Immature natural killer cell (primary cell): Measurements from ENCODE around the gene CAMK2B. TPM values are rescaled to one million over a fixed set of nuclear protein-coding genes. Genes with fewer than 3 reads are reported as not detected.

Experiments used
- DNase-seq, 3 donors: peaks; one replicate each; pipeline ENCODE4 v3.0.0; 2022; ENCODE audit warnings: mixed read lengths in 1 of 3
- H3K27ac Mint-ChIP-seq, 6 donors: one replicate each; pipeline ENCODE4 v1.8.0; 2020; ENCODE audit warnings: mixed read lengths in 6 of 6, mild to moderate bottlenecking in 5 of 6, inconsistent platforms in 4 of 6, moderate library complexity in 3 of 6
- H3K27me3 Mint-ChIP-seq, 3 donors: one replicate each; pipeline ENCODE4 v1.8.0; 2020 to 2021; ENCODE audit warnings: low read depth in 3 of 3, mild to moderate bottlenecking in 3 of 3, mixed read lengths in 3 of 3, moderate library complexity in 3 of 3, inconsistent platforms in 1 of 3
- H3K36me3 Mint-ChIP-seq, 3 donors: one replicate each; pipeline ENCODE4 v1.8.0; 2020; ENCODE audit warnings: mixed read lengths in 3 of 3, inconsistent platforms in 2 of 3, mild to moderate bottlenecking in 2 of 3
- H3K4me1 Mint-ChIP-seq, 2 donors: one replicate each; pipeline ENCODE4 v1.8.0; 2020; ENCODE audit warnings: inconsistent platforms in 2 of 2, mild to moderate bottlenecking in 2 of 2, mixed read lengths in 2 of 2, moderate library complexity in 1 of 2
- H3K4me3 Mint-ChIP-seq, 5 donors: one replicate each; pipeline ENCODE4 v1.8.0; 2020; ENCODE audit warnings: mild to moderate bottlenecking in 5 of 5, mixed read lengths in 5 of 5, inconsistent platforms in 3 of 5, moderate library complexity in 3 of 5
- H3K9me3 Mint-ChIP-seq, 6 donors: one replicate each; pipeline ENCODE4 v1.8.0; 2020; ENCODE audit warnings: mild to moderate bottlenecking in 6 of 6, mixed read lengths in 6 of 6, inconsistent platforms in 4 of 6, moderate library complexity in 3 of 6
- polyA plus RNA-seq, 3 donors: library from polyadenylated mRNA; unstranded; fragments of 300-500 nt; fragmentation: Illumina TruSeq; gene quantifications; one replicate each; pipeline ENCODE4 v1.2.3, GENCODE V29; 2021

The CAMK2B gene
- polyA plus RNA-seq, 3 donors from 2014 or later: not detected

- Mint-ChIP-seq H3K4me1 (no peaks in the 10 kb centered on the region), H3K4me3 (no peak overlapping the region), H3K36me3 (no peaks in the 10 kb centered on the region), H3K27ac (no peak overlapping the region), H3K27me3 (no peaks in the 10 kb centered on the region), H3K9me3 (no peaks in the 10 kb centered on the region)
- DNase-seq: no peak
Measured at GRCh38 chr7:44235066-44235465, 90.3 kb downstream of the CAMK2B start.

- Mint-ChIP-seq H3K9me3 (no peaks in the 10 kb centered on the region), H3K36me3 (no peaks in the 10 kb centered on the region), H3K27me3 (no peaks in the 10 kb centered on the region), H3K4me3 (no peak overlapping the region), H3K4me1 (no peaks in the 10 kb centered on the region), H3K27ac (no peak overlapping the region)
- DNase-seq: no peak
Measured at GRCh38 chr7:44232901-44233715, 92.3 kb downstream of the CAMK2B start.

DNA sequence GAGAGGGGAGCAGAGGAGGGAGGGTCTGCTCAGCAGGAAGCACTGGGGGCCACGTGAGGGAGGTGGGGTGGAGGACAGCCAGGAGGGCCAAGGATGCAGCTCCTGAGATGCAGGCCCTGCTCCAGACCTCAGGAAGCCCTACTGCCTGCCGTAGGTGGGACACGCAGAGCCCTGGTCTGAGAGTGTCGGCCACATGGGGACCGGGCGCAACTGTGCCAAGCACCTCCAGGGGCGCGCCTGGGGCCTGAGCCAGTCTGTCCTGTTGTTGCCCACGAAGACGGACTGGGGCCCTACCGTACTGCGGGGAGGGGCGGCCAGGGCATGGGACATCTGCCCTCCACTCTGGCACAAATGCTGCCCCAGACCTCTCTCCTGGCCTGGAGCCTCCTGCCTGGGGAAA, 93.0 kb downstream of the CAMK2B start:
- no peaks in the 10 kb centered on the region for H3K36me3 Mint-ChIP-seq
- no peak overlapping the region for H3K4me3 Mint-ChIP-seq
- no peak overlapping the region for H3K27ac Mint-ChIP-seq
- H3K27me3 Mint-ChIP-seq: no peaks in the 10 kb centered on the region
- H3K9me3 Mint-ChIP-seq: no peaks in the 10 kb centered on the region
- DNase-seq: no peak
- no peaks in the 10 kb centered on the region for H3K4me1 Mint-ChIP-seq

GRCh38 chr7:44231088-44231487, 94.3 kb downstream of the CAMK2B start:
- no peaks in the 10 kb centered on the region for H3K9me3 Mint-ChIP-seq
- no peak overlapping the region for H3K4me3 Mint-ChIP-seq
- H3K36me3 Mint-ChIP-seq: no peaks in the 10 kb centered on the region
- no peak overlapping the region for H3K27ac Mint-ChIP-seq
- peaks cover 0 to 2% (median 0%) of the 10 kb centered on the region in 3 donors for H3K27me3 Mint-ChIP-seq
- H3K4me1 Mint-ChIP-seq: no peaks in the 10 kb centered on the region
- DNase-seq: no peak

DNA sequence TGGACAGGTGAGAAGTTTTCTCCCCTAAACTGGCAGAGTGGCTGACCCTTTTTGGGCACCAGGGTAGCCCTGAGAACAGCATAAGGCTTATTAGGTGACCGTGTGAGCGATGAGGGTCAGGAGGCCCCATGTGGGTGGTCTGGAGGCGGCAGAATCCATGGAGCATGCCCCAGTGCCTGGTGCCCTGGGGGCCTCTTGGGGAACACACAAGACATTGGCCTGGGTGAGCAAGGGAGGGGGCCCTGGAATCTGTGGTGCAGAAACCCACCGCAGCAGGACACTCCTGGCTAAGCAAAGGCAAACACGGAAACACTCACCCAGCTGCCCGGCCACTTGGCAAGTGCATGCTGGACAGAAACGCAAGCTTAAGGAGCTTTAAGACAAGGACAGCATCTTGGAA, 95.1 kb downstream of the CAMK2B start:
- no peak overlapping the region for H3K27ac Mint-ChIP-seq
- H3K9me3 Mint-ChIP-seq: no peaks in the 10 kb centered on the region
- H3K4me3 Mint-ChIP-seq: no peak overlapping the region
- H3K36me3 Mint-ChIP-seq: no peaks in the 10 kb centered on the region
- DNase-seq: no peak
- H3K27me3 Mint-ChIP-seq: peaks cover 0 to 5% (median 0%) of the 10 kb centered on the region in 3 donors
- no peaks in the 10 kb centered on the region for H3K4me1 Mint-ChIP-seq

DNA sequence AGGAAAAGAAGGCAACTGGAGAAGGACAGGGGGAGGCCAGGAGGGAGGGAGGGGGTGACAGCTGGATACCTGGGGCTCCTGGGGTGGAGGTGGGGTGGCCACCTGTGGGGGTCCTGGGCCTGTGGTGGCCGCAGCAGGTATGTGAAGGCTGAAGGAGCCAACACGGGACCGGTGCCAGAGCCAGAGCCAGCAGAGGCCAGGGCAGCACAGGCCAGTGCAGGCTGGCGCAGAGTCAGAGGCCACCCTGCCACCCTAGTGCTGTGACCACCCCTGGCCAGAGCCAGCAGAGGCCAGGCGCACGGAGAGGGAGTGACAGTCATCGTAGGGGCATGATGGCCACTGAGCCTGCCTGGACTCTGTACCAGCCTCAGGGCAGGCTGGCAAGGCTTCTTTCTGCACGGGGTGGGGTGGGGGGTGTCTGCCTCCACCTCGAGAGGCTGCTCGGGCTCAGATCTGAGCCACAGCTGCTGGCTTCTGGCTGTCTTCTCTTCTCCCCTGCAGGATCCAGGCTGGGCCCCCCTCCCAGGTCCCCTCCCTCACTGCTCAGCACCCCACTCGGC, 95.8 kb downstream of the CAMK2B start:
- Mint-ChIP-seq H3K9me3 (no peaks in the 10 kb centered on the region), H3K4me1 (no peaks in the 10 kb centered on the region)

GRCh38 chr7:44228571-44229350, 96.6 kb downstream of the CAMK2B start:
- H3K9me3 Mint-ChIP-seq: no peaks in the 10 kb centered on the region
- no peak for DNase-seq
- H3K27me3 Mint-ChIP-seq: peaks cover 0 to 5% (median 0%) of the 10 kb centered on the region in 3 donors
- H3K27ac Mint-ChIP-seq: no peak overlapping the region
- H3K4me3 Mint-ChIP-seq: no peak overlapping the region
- H3K4me1 Mint-ChIP-seq: no peaks in the 10 kb centered on the region
- H3K36me3 Mint-ChIP-seq: no peaks in the 10 kb centered on the region

More for the DNA sequence above, 95.8 kb downstream of the CAMK2B start:
- Mint-ChIP-seq H3K36me3 (no peaks in the 10 kb centered on the region), H3K4me3 (no peak overlapping the region), H3K27ac (no peak overlapping the region), H3K27me3 (peaks cover 0 to 5% (median 0%) of the 10 kb centered on the region in 3 donors)
- no peak for DNase-seq

DNA sequence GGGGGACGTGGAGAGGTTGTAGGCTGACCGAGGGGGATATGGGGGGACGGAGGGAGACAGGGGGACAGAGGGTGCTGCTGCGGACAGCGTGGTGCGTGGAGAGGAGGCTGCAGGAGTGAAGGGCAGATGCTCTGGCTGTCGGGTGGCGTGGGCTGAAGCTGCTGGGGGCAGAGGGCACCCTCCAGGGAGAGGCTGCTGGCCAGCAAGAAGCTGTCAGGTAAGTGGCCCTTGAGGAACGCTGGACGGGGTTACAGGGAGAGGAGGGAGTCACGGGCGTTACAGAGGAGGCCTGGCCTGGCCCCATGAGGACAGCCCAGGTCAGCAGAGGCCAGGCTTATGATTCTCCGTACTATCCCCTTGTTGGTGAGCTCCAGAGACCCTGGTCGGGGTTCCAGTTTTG, 97.5 kb downstream of the CAMK2B start:
- Mint-ChIP-seq H3K4me1 (no peaks in the 10 kb centered on the region), H3K27ac (no peak overlapping the region), H3K36me3 (no peaks in the 10 kb centered on the region), H3K9me3 (no peaks in the 10 kb centered on the region), H3K27me3 (peaks cover 0 to 5% (median 0%) of the 10 kb centered on the region in 3 donors), H3K4me3 (no peak overlapping the region)
- no peak for DNase-seq

- Mint-ChIP-seq H3K27ac (no peak overlapping the region), H3K27me3 (peaks cover 0 to 5% (median 0%) of the 10 kb centered on the region in 3 donors), H3K4me1 (no peaks in the 10 kb centered on the region), H3K36me3 (no peaks in the 10 kb centered on the region), H3K9me3 (no peaks in the 10 kb centered on the region), H3K4me3 (no peak overlapping the region)
- no peak for DNase-seq
Measured at GRCh38 chr7:44226396-44226753, 99.0 kb downstream of the CAMK2B start.

GRCh38 chr7:44225566-44226395, 99.6 kb downstream of the CAMK2B start:
- no peaks in the 10 kb centered on the region for H3K36me3 Mint-ChIP-seq
- peaks cover 0 to 5% (median 0%) of the 10 kb centered on the region in 3 donors for H3K27me3 Mint-ChIP-seq
- H3K9me3 Mint-ChIP-seq: no peaks in the 10 kb centered on the region
- H3K4me3 Mint-ChIP-seq: no peak overlapping the region
- no peak for DNase-seq
- H3K4me1 Mint-ChIP-seq: no peaks in the 10 kb centered on the region
- H3K27ac Mint-ChIP-seq: no peak overlapping the region

GRCh38 chr7:44224974-44225565, 100.3 kb downstream of the CAMK2B start:
- no peak overlapping the region for H3K4me3 Mint-ChIP-seq
- DNase-seq: no peak
- no peaks in the 10 kb centered on the region for H3K9me3 Mint-ChIP-seq
- H3K36me3 Mint-ChIP-seq: no peaks in the 10 kb centered on the region
- no peaks in the 10 kb centered on the region for H3K4me1 Mint-ChIP-seq
- no peak overlapping the region for H3K27ac Mint-ChIP-seq
- peaks cover 0 to 5% (median 0%) of the 10 kb centered on the region in 3 donors for H3K27me3 Mint-ChIP-seq

DNA sequence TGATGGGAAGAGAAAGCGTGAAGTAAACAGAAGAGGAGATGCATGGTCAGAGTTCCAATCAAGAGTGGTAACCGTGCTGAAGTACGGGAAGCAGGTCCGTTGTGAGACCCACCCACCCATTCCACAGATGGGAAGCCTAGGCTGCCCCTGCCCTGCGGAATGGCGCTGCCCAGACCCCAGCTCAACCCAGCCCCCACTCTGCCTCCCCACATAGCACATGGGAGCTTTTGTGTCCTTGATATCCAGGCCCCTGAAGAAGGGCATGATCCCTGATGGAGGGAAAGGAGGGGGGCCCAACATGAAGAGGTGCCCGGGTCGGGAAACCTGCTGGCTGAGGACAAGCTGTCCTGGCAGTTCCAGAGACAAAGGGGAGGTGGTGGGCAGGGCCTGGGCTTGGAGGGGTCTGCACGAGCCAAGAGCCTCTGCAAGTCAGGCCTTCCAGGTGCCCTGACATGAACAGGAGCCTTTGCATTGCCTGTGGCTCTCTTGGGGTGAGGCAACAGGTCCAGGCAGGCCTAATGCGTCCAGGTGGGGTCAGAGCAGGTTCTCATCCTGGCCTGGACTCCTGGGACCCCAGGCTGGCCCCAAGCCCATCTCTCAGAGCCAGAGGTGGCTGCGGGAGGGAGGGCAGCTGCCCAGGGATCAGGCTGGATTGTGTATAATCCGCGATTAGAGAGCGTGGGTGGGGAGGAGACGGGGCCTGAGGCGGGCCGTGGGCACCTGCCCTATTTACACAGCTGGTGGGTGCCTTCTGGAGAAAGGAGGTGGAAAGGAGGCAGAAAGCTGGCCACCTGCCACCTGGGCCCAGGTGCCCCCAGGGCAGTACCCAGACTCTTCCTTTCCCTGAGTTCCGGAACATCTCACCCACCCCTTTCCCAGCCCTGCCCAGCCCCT, 101.1 kb downstream of the CAMK2B start:
- Mint-ChIP-seq H3K27ac (no peak overlapping the region), H3K27me3 (peaks cover 0 to 5% (median 2%) of the 10 kb centered on the region in 3 donors), H3K36me3 (no peaks in the 10 kb centered on the region), H3K9me3 (no peaks in the 10 kb centered on the region), H3K4me1 (no peaks in the 10 kb centered on the region), H3K4me3 (no peak overlapping the region)
- DNase-seq: no peak
